Common myeloid progenitor, CD34-positive (primary cell): ENCODE measurements around the gene ARHGAP25.

Experiments
- CTCF ChIA-PET: fragments of 350-600 bp; sonication (Branson Sonifier 250); formaldehyde crosslinking; loops from one replicate; lab custom pipeline; 2021; ENCODE audit warnings: antibody characterized with exemption; lab: Charles Lee
- POLR2A ChIA-PET: fragments of 350-600 bp; sonication (Branson Sonifier 250); formaldehyde crosslinking; loops from one replicate; lab custom pipeline; 2021; ENCODE audit warnings: antibody characterized with exemption; lab: Charles Lee
- DNase-seq, 3 donors: peaks; one replicate each; pipeline versions ENCODE4 v3.0.0 to v3.0.0-alpha.2; 2013
- H3K27ac ChIP-seq, 2 experiments: 1 replicate in 1 of 2; 2 replicates in 1 of 2; pipeline ENCODE4 v1.7.0; 2013; ENCODE audit warnings: inconsistent platforms in 2 of 2, low read length in 2 of 2, mild to moderate bottlenecking in 2 of 2, low read depth in 1 of 2, moderate library complexity in 1 of 2; ENCODE audit not compliant: severe bottlenecking in 2 of 2, insufficient read depth in 1 of 2, poor library complexity in 1 of 2
- H3K27me3 ChIP-seq, 5 experiments: replicated peaks in 2 of 5; 1 replicate in 3 of 5; 2 replicates in 2 of 5; pipeline versions ENCODE4 v1.6.1 to v1.7.0; 2013; ENCODE audit warnings: low read length in 4 of 5, mild to moderate bottlenecking in 2 of 5, moderate library complexity in 2 of 5, inconsistent platforms in 1 of 5; ENCODE audit not compliant: insufficient read depth in 5 of 5, control insufficient read depth in 4 of 5
- H3K36me3 ChIP-seq, 4 experiments: 1 replicate in 2 of 4; 2 replicates in 2 of 4; pipeline versions ENCODE4 v1.6.1 to v1.7.0; 2013; ENCODE audit warnings: low read length in 3 of 4, control low read depth in 1 of 4, mild to moderate bottlenecking in 1 of 4; ENCODE audit not compliant: control insufficient read depth in 4 of 4, insufficient read depth in 4 of 4
- H3K4me1 ChIP-seq, 4 experiments: 1 replicate in 3 of 4; 2 replicates in 1 of 4; pipeline versions ENCODE4 v1.6.1 to v1.7.1; 2013; ENCODE audit warnings: low read length in 3 of 4, mild to moderate bottlenecking in 3 of 4, control low read depth in 1 of 4, inconsistent platforms in 1 of 4, moderate library complexity in 1 of 4; ENCODE audit not compliant: control insufficient read depth in 4 of 4, insufficient read depth in 4 of 4; ENCODE audit errors: control extremely low read depth in 1 of 4
- H3K4me3 ChIP-seq, 7 experiments: 1 replicate in 4 of 7; 2 replicates in 3 of 7; pipeline versions ENCODE4 v1.5.1 to v1.7.0; 2013; ENCODE audit warnings: mild to moderate bottlenecking in 7 of 7, low read length in 6 of 7, moderate library complexity in 6 of 7, inconsistent platforms in 2 of 7, low read depth in 2 of 7, control low read depth in 1 of 7; ENCODE audit not compliant: insufficient read depth in 4 of 7, control insufficient read depth in 1 of 7; ENCODE audit errors: extremely low read depth in 1 of 7
- H3K9me3 ChIP-seq, 5 experiments: 1 replicate in 4 of 5; 2 replicates in 1 of 5; pipeline versions ENCODE4 v1.6.1 to v1.7.1; 2013; ENCODE audit warnings: low read length in 4 of 5, mild to moderate bottlenecking in 2 of 5, inconsistent platforms in 1 of 5, low read depth in 1 of 5, moderate library complexity in 1 of 5; ENCODE audit not compliant: control insufficient read depth in 4 of 5, insufficient read depth in 2 of 5; ENCODE audit errors: control extremely low read depth in 1 of 5
- WGBS: methylation state at CpG from one replicate; pipeline ENCODE4 v1.1.5; 2013; ENCODE audit not compliant: insufficient coverage; 5-methylcytosine and 5-hydroxymethylcytosine counted together

ARHGAP25 gene

GRCh38 chr2:68767031-68767961, 32.7 kb downstream of the ARHGAP25 start:
- no peaks in the 10 kb centered on the region for H3K9me3 ChIP-seq
- peak overlapping the region; percentile 29 to 79 for H3K27ac ChIP-seq
- 84% methylated on average over 11 of the region's 19 CpGs for WGBS
- peak in 1 of 3 donors; percentile 32 for DNase-seq
- H3K27me3 ChIP-seq: no peaks in the 10 kb centered on the region
- ChIA-PET POLR2A (no interaction called here), CTCF (interaction anchor here (0.7 to 5.0 kb wide), 10 partner anchors 9 to 143 kb away, joined by 3 to 33 read pairs (median 4); no protein-coding TSS in a partner anchor)
- peaks cover 0 to 34% (median 0%) of the 10 kb centered on the region in 4 experiments for H3K36me3 ChIP-seq
- peak overlapping the region in 1 of 7 experiments; percentile 16 for H3K4me3 ChIP-seq
- H3K4me1 ChIP-seq: peaks cover 79 to 100% (median 96%) of the 10 kb centered on the region in 4 experiments

GRCh38 chr2:68767996-68768395, 33.4 kb downstream of the ARHGAP25 start:
- Histone ChIP-seq H3K4me1 (peaks cover 77 to 100% (median 94%) of the 10 kb centered on the region in 4 experiments), H3K27me3 (no peaks in the 10 kb centered on the region), H3K27ac (peak overlapping the region; percentile 9 to 79), H3K9me3 (no peaks in the 10 kb centered on the region), H3K36me3 (peaks cover 0 to 40% (median 0%) of the 10 kb centered on the region in 4 experiments), H3K4me3 (no peak overlapping the region)
- DNase-seq: no peak
- WGBS: 94% methylated on average over 3 of the region's 4 CpGs
- ChIA-PET POLR2A (no interaction called here), CTCF (interaction anchor here (0.7 to 5.0 kb wide), 8 partner anchors 8 to 142 kb away, joined by 3 to 33 read pairs (median 3); no protein-coding TSS in a partner anchor)

GRCh38 chr2:68768461-68768860, 33.9 kb downstream of the ARHGAP25 start:
- peak overlapping the region in 1 of 2 experiments; percentile 79 for H3K27ac ChIP-seq
- ChIA-PET POLR2A (no interaction called here), CTCF (interaction anchor here (1.3 to 5.0 kb wide), 4 partner anchors 12 to 142 kb away, joined by 3 to 33 read pairs (median 3); no protein-coding TSS in a partner anchor)
- no peak for DNase-seq
- H3K9me3 ChIP-seq: no peaks in the 10 kb centered on the region
- no peaks in the 10 kb centered on the region for H3K27me3 ChIP-seq
- peaks cover 0 to 42% (median 0%) of the 10 kb centered on the region in 4 experiments for H3K36me3 ChIP-seq
- peak overlapping the region in 1 of 7 experiments; percentile 1 for H3K4me3 ChIP-seq
- 66% methylated on average over 3 of the region's 3 CpGs for WGBS
- peaks cover 78 to 100% (median 94%) of the 10 kb centered on the region in 4 experiments for H3K4me1 ChIP-seq

GRCh38 chr2:68768951-68769350, 34.3 kb downstream of the ARHGAP25 start:
- POLR2A ChIA-PET: no interaction called here
- peaks cover 80 to 100% (median 96%) of the 10 kb centered on the region in 4 experiments for H3K4me1 ChIP-seq

GRCh38 chr2:68769586-68770270, 35.1 kb downstream of the ARHGAP25 start:
- peaks cover 73 to 100% (median 96%) of the 10 kb centered on the region in 4 experiments for H3K4me1 ChIP-seq
- H3K36me3 ChIP-seq: peaks cover 0 to 42% (median 0%) of the 10 kb centered on the region in 4 experiments
- WGBS: 82% methylated on average over 6 of the region's 6 CpGs
- ChIA-PET POLR2A (no interaction called here), CTCF (interaction anchor here (0.8 to 5.0 kb wide), 4 partner anchors 18 to 144 kb away, joined by 3 to 33 read pairs (median 4); no protein-coding TSS in a partner anchor)
- no peak for DNase-seq
- H3K9me3 ChIP-seq: no peaks in the 10 kb centered on the region
- H3K27ac ChIP-seq: peak overlapping the region; percentile 2 to 79
- H3K27me3 ChIP-seq: no peaks in the 10 kb centered on the region
- peak overlapping the region in 3 of 7 experiments; percentile 0 to 22 (median 8) for H3K4me3 ChIP-seq

More at GRCh38 chr2:68768951-68769350, 34.3 kb downstream of the ARHGAP25 start:
- Histone ChIP-seq H3K4me3 (peak overlapping the region in 1 of 7 experiments; percentile 1), H3K36me3 (peaks cover 0 to 42% (median 0%) of the 10 kb centered on the region in 4 experiments), H3K27me3 (no peaks in the 10 kb centered on the region), H3K9me3 (no peaks in the 10 kb centered on the region), H3K27ac (peak overlapping the region in 1 of 2 experiments; percentile 79)
- CTCF ChIA-PET: interaction anchor here (1.3 to 5.0 kb wide), 3 partner anchors 12 to 60 kb away, joined by 3 to 33 read pairs (median 3); no protein-coding TSS in a partner anchor
- no peak for DNase-seq

- WGBS: 0% methylated on average over 3 of the region's 6 CpGs
- CTCF ChIA-PET: interaction anchor here (0.8 to 5.0 kb wide), 8 partner anchors 15 to 174 kb away, joined by 3 to 33 read pairs (median 4); no protein-coding TSS in a partner anchor
- DNase-seq: peak in 1 of 3 donors; percentile 50
- H3K27ac ChIP-seq: peak overlapping the region in 1 of 2 experiments; percentile 79
- POLR2A ChIA-PET: no interaction called here
- peak overlapping the region in 3 of 7 experiments; percentile 0 to 22 (median 8) for H3K4me3 ChIP-seq
- H3K36me3 ChIP-seq: peaks cover 0 to 47% (median 0%) of the 10 kb centered on the region in 4 experiments
- H3K27me3 ChIP-seq: no peaks in the 10 kb centered on the region
- peaks cover 68 to 100% (median 97%) of the 10 kb centered on the region in 4 experiments for H3K4me1 ChIP-seq
- H3K9me3 ChIP-seq: no peaks in the 10 kb centered on the region
Observed at GRCh38 chr2:68770271-68771111, 35.9 kb downstream of the ARHGAP25 start.
